Measurements from ENCODE around the gene ZNF277.

GRCh38 chr7:112372101-112372500 is 165.6 kb downstream of the ZNF277 start:
- no peak for TF ChIP-seq POLR2A (IDR thresholded peaks at IDR 0.05)
- no peak for TF ChIP-seq CTCF (IDR thresholded peaks at IDR 0.05)
